GM23338 (cell line): Measurements from ENCODE around the gene LEMD2. TPM values are rescaled to one million over a fixed set of nuclear protein-coding genes. Genes with fewer than 3 reads are reported as not detected.

Experiments used
- ATAC-seq: fragments of 200-7000 bp; cut with Tn5 transposase; 3 replicates; pipeline ENCODE4 v1.9.1; 2020
- DNase-seq: peaks from one replicate; pipeline ENCODE4 v3.0.0-alpha.2; 2015; ENCODE audit warnings: low spot score
- H2AFZ ChIP-seq: fragments of 200-600 bp; sonication (generic); 2 replicates; pipeline ENCODE4 v1.8.0; 2016; ENCODE audit warnings: antibody characterized with exemption, mild to moderate bottlenecking, moderate library complexity
- H3F3A ChIP-seq: fragments of 200-600 bp; sonication (generic); replicated peaks from 2 replicates; pipeline ENCODE4 v1.8.0; 2017; ENCODE audit warnings: antibody characterized with exemption, mixed run types, low read depth
- H3K27ac ChIP-seq: fragments of 200-600 bp; sonication (generic); 2 replicates; pipeline ENCODE4 v1.6.1; 2016; ENCODE audit warnings: low read depth
- H3K27me3 ChIP-seq: fragments of 200-600 bp; sonication (generic); 2 replicates; pipeline ENCODE4 v1.8.0; 2016; ENCODE audit warnings: mild to moderate bottlenecking, mixed run types, moderate library complexity; ENCODE audit not compliant: insufficient read depth
- H3K36me3 ChIP-seq: fragments of 200-600 bp; sonication (generic); 2 replicates; pipeline ENCODE4 v1.8.0; 2016; ENCODE audit warnings: mild to moderate bottlenecking; ENCODE audit not compliant: insufficient read depth
- H3K4me1 ChIP-seq: fragments of 200-600 bp; sonication (generic); 2 replicates; pipeline ENCODE4 v1.8.0; 2016; ENCODE audit warnings: mild to moderate bottlenecking, moderate library complexity; ENCODE audit not compliant: insufficient read depth
- H3K4me2 ChIP-seq: fragments of 200-600 bp; sonication (generic); 2 replicates; pipeline ENCODE4 v1.7.1; 2017; ENCODE audit warnings: mixed run types
- H3K4me3 ChIP-seq: fragments of 200-600 bp; sonication (generic); 2 replicates; pipeline ENCODE4 v1.6.1; 2016; ENCODE audit warnings: mixed run types
- H3K79me2 ChIP-seq: fragments of 200-600 bp; sonication (generic); replicated peaks from 2 replicates; pipeline ENCODE4 v1.8.0; 2017; ENCODE audit warnings: mild to moderate bottlenecking; ENCODE audit not compliant: insufficient read depth
- H3K9me2 ChIP-seq: fragments of 200-600 bp; sonication (generic); 2 replicates; pipeline ENCODE4 v1.8.0; 2017; ENCODE audit not compliant: insufficient read depth
- H4K20me1 ChIP-seq: fragments of 200-600 bp; sonication (generic); replicated peaks from 2 replicates; pipeline ENCODE4 v1.8.0; 2017; ENCODE audit warnings: mild to moderate bottlenecking; ENCODE audit not compliant: insufficient read depth
- H3K27ac Mint-ChIP-seq: 2 replicates; pipeline ENCODE4 v1.8.0; 2020; ENCODE audit warnings: inconsistent platforms, mild to moderate bottlenecking, moderate library complexity, mixed read lengths
- H3K27me3 Mint-ChIP-seq: 3 replicates; pipeline ENCODE4 v1.8.0; 2022; ENCODE audit warnings: low read depth, mild to moderate bottlenecking, moderate library complexity, mixed read lengths, inconsistent platforms; ENCODE audit not compliant: insufficient read depth, poor library complexity
- H3K36me3 Mint-ChIP-seq: 3 replicates; pipeline ENCODE4 v1.8.0; 2021; ENCODE audit warnings: low read depth, mild to moderate bottlenecking, inconsistent platforms, moderate library complexity, mixed read lengths
- H3K4me1 Mint-ChIP-seq: 3 replicates; pipeline ENCODE4 v1.8.0; 2020; ENCODE audit warnings: mild to moderate bottlenecking, inconsistent platforms, mixed read lengths
- H3K4me3 Mint-ChIP-seq: 3 replicates; pipeline ENCODE4 v1.8.0; 2021; ENCODE audit warnings: moderate library complexity, mild to moderate bottlenecking, inconsistent platforms, mixed read lengths
- H3K9me3 Mint-ChIP-seq: 3 replicates; pipeline ENCODE4 v1.8.0; 2020; ENCODE audit warnings: moderate library complexity, mild to moderate bottlenecking, inconsistent platforms, mixed read lengths
- CREB1 ChIP-seq: fragments of 250-450 bp; sonication (Bioruptor Pico); IDR thresholded peaks from 2 replicates; pipeline ENCODE4 v1.5.0; 2020; ENCODE audit warnings: low read depth, mild to moderate bottlenecking, moderate library complexity
- EZH2phosphoT487 ChIP-seq: fragments of 200-600 bp; sonication (generic); IDR thresholded peaks from one replicate; pipeline ENCODE4 v1.8.1; 2018; ENCODE audit warnings: antibody characterized with exemption; ENCODE audit not compliant: unreplicated experiment
- JUNB ChIP-seq: IDR thresholded peaks from one replicate; pipeline ENCODE4 v1.6.1; 2016; ENCODE audit warnings: antibody characterized with exemption; ENCODE audit not compliant: unreplicated experiment
- NANOG ChIP-seq: IDR thresholded peaks from 2 replicates; pipeline ENCODE4 v1.6.1; 2016; ENCODE audit warnings: antibody characterized with exemption, borderline replicate concordance
- POLR2AphosphoS5 ChIP-seq: IDR thresholded peaks from 2 replicates; pipeline ENCODE4 v1.6.1; 2016; ENCODE audit warnings: antibody characterized with exemption, low read depth
- STAT1 ChIP-seq: IDR thresholded peaks from one replicate; pipeline ENCODE4 v1.6.1; 2016; ENCODE audit warnings: antibody characterized with exemption; ENCODE audit not compliant: unreplicated experiment
- ZNF114 ChIP-seq: fragments of 250-450 bp; sonication (Bioruptor Pico); IDR thresholded peaks from 2 replicates; pipeline ENCODE4 v1.5.0; 2020; ENCODE audit warnings: mild to moderate bottlenecking, moderate library complexity
- polyA plus RNA-seq: library from polyadenylated mRNA; unstranded; fragments of >200 nt; fragmentation: Nextera tagmentation; extraction: Ambion mirVana; gene quantifications from 2 replicates; pipeline ENCODE4 v1.2.1, GENCODE V29; 2016
- total RNA-seq: library from RNA; depleted of rRNA; stranded (reverse); fragments of >200 nt; shearing (Covaris generic); gene quantifications from 2 replicates; pipeline ENCODE4 v1.2.3, GENCODE V29; 2014
- TF ChIP-seq, protein P1 (sequence below): IDR thresholded peaks from one replicate; pipeline ENCODE4 v1.6.1; 2018; ENCODE audit warnings: antibody characterized with exemption; ENCODE audit not compliant: unreplicated experiment
- TF ChIP-seq, protein P2 (sequence below): IDR thresholded peaks from 2 replicates; pipeline ENCODE4 v1.6.1; 2016; ENCODE audit warnings: antibody characterized with exemption
- TF ChIP-seq, protein P3 (sequence below), 2 experiments: fragments of 200-600 bp in 1 of 2; sonication (generic) in 1 of 2; conservative IDR thresholded peaks; 2 replicates each; pipeline versions ENCODE4 v1.5.1 to v1.6.1; 2016 to 2017; ENCODE audit warnings: antibody characterized with exemption in 2 of 2, low read depth in 2 of 2, mild to moderate bottlenecking in 2 of 2, moderate library complexity in 1 of 2

LEMD2 gene
- total and polyA plus RNA-seq, 2 experiments from 2014 or later: 28.6 to 64.7 TPM

DNA sequence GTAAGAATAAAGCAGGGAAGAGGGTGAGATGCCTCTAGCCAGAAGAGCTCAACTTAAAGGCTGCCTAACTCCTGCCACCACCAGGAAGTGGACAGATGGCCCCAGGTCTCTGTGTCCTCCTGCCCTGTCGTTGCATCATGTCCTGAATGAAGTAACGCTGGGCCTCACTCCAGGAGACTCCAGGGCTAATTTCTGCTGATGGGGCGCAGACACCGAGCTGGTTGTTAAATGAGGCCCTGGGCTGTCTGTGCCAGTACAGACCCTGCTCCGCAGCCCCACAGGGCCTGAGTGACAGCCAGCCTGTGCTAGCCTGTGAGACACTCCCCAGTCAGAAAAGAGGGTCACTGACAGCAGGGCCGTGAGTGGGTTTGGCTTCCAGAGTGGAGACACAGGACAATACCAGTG lies 48.7 kb downstream of the LEMD2 start (continued):
- TF ChIP-seq, protein P1, sequence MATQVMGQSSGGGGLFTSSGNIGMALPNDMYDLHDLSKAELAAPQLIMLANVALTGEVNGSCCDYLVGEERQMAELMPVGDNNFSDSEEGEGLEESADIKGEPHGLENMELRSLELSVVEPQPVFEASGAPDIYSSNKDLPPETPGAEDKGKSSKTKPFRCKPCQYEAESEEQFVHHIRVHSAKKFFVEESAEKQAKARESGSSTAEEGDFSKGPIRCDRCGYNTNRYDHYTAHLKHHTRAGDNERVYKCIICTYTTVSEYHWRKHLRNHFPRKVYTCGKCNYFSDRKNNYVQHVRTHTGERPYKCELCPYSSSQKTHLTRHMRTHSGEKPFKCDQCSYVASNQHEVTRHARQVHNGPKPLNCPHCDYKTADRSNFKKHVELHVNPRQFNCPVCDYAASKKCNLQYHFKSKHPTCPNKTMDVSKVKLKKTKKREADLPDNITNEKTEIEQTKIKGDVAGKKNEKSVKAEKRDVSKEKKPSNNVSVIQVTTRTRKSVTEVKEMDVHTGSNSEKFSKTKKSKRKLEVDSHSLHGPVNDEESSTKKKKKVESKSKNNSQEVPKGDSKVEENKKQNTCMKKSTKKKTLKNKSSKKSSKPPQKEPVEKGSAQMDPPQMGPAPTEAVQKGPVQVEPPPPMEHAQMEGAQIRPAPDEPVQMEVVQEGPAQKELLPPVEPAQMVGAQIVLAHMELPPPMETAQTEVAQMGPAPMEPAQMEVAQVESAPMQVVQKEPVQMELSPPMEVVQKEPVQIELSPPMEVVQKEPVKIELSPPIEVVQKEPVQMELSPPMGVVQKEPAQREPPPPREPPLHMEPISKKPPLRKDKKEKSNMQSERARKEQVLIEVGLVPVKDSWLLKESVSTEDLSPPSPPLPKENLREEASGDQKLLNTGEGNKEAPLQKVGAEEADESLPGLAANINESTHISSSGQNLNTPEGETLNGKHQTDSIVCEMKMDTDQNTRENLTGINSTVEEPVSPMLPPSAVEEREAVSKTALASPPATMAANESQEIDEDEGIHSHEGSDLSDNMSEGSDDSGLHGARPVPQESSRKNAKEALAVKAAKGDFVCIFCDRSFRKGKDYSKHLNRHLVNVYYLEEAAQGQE: no peak
- no peak for TF ChIP-seq EZH2phosphoT487
- no peak for TF ChIP-seq NANOG
- TF ChIP-seq JUNB: no peak
- no peak for TF ChIP-seq CREB1 (CRISPR knock-in tag)

DNA sequence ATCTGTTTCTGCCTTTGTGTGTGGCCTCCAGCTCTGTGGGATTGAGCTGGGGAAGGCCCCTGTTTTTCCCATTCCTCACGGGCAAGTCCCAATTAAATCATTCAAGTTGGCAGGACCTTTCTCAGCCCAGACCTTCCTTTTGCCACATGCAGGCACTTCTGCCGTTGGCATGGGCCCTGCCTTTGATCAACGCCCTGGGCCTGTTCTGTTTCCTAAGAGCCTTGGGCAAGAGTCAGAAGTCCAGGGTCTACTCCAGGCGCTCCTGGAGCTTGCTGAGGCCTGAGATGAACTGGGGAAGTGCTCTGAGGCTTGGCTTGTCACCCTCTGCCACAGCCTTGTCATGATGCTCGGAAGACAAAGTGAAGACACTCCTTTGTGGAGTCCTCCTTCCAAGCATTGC lies 49.4 kb downstream of the LEMD2 start:
- Mint-ChIP-seq H3K36me3 (no peaks in the 10 kb centered on the region), H3K9me3 (no peaks in the 10 kb centered on the region), H3K4me1 (peaks cover 13% of the 10 kb centered on the region; the same call in 2 of the 3 replicates), H3K27me3 (peaks cover 9% of the 10 kb centered on the region), H3K4me3 (no peak overlapping the region), H3K27ac (no peak overlapping the region)
- H3K9me2 ChIP-seq: no peaks in the 10 kb centered on the region
- H2AFZ ChIP-seq: no peak overlapping the region
- no peak overlapping the region for H3K4me3 ChIP-seq
- no peaks in the 10 kb centered on the region for H4K20me1 ChIP-seq
- ATAC-seq (no peak), DNase-seq (no peak)
- H3F3A ChIP-seq: no peaks in the 10 kb centered on the region
- H3K36me3 ChIP-seq: no peaks in the 10 kb centered on the region; the same call in 1 of the 2 replicates
- H3K4me2 ChIP-seq: no peak overlapping the region
- H3K79me2 ChIP-seq: no peaks in the 10 kb centered on the region
- H3K27ac ChIP-seq: no peak overlapping the region
- no peaks in the 10 kb centered on the region for H3K27me3 ChIP-seq
- peaks cover 6% of the 10 kb centered on the region; the same call in 1 of the 2 replicates for H3K4me1 ChIP-seq
- TF ChIP-seq, protein P2, sequence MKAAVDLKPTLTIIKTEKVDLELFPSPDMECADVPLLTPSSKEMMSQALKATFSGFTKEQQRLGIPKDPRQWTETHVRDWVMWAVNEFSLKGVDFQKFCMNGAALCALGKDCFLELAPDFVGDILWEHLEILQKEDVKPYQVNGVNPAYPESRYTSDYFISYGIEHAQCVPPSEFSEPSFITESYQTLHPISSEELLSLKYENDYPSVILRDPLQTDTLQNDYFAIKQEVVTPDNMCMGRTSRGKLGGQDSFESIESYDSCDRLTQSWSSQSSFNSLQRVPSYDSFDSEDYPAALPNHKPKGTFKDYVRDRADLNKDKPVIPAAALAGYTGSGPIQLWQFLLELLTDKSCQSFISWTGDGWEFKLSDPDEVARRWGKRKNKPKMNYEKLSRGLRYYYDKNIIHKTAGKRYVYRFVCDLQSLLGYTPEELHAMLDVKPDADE: no peak
- TF ChIP-seq STAT1 (no peak), POLR2AphosphoS5 (no peak), ZNF114 (CRISPR knock-in tag) (no peak), JUNB (no peak)
- TF ChIP-seq, protein P3, sequence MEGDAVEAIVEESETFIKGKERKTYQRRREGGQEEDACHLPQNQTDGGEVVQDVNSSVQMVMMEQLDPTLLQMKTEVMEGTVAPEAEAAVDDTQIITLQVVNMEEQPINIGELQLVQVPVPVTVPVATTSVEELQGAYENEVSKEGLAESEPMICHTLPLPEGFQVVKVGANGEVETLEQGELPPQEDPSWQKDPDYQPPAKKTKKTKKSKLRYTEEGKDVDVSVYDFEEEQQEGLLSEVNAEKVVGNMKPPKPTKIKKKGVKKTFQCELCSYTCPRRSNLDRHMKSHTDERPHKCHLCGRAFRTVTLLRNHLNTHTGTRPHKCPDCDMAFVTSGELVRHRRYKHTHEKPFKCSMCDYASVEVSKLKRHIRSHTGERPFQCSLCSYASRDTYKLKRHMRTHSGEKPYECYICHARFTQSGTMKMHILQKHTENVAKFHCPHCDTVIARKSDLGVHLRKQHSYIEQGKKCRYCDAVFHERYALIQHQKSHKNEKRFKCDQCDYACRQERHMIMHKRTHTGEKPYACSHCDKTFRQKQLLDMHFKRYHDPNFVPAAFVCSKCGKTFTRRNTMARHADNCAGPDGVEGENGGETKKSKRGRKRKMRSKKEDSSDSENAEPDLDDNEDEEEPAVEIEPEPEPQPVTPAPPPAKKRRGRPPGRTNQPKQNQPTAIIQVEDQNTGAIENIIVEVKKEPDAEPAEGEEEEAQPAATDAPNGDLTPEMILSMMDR (conservative IDR thresholded peaks at IDR 0.05; ENCODE audit: low read depth in 2 of 2): no peak
- TF ChIP-seq, protein P1: no peak
